ENCODE data around the gene FKBP1A.

- TF ChIP-seq CTCF (IDR thresholded peaks at IDR 0.05 in 2 of 3, conservative IDR thresholded peaks at IDR 0.05 in 1 of 3; ENCODE audit: control insufficient read depth in 2 of 3, extremely low read depth in 1 of 3, insufficient read depth in 1 of 3, low read depth in 3 of 3, low read length in 3 of 3), result no peak
- no peak for TF ChIP-seq MEF2A (IDR thresholded peaks at IDR 0.05; ENCODE audit: insufficient read depth, low read depth, low read length)
- TF ChIP-seq POLR2AphosphoS5 (IDR thresholded peaks at IDR 0.05; ENCODE audit: low read length), result no peak
- TF ChIP-seq JUND (IDR thresholded peaks at IDR 0.05; ENCODE audit: low read depth, low read length), result no peak
- TF ChIP-seq TCF7 (IDR thresholded peaks at IDR 0.05; ENCODE audit: borderline replicate concordance), result no peak
- TF ChIP-seq HCFC1 (IDR thresholded peaks at IDR 0.05; ENCODE audit: low read length), result no peak
These were observed 49.5 kb upstream of the FKBP1A start for GRCh38 chr20:1442304-1442703.

Measured in GM12878 (cell line).